Measurements from ENCODE around the gene DYNC1LI1. TPM values are rescaled to one million over a fixed set of nuclear protein-coding genes. Genes with fewer than 3 reads are reported as not detected.

DYNC1LI1 gene
- polyA plus RNA-seq, 1 experiment: 53.4 TPM

Small RNAs within 50 kb of the gene (small RNA-seq; reads per million reads assigned to genes)
- 3.0 reads per million, percentile 17 among the genes with 10 or more reads in this experiment for gene MIR548AY (ENCODE audit: insufficient read length, low read depth)

Other genes with a start within 250 kb of the DYNC1LI1 start
- gene CMTM7, start 179.0 kb downstream of the DYNC1LI1 start, polyA plus RNA-seq (2011; rRNA removed): 17.3 and 17.7 TPM in 2 replicates
- gene CMTM6, start 68.0 kb downstream of the DYNC1LI1 start, polyA plus RNA-seq (2011; rRNA removed): 59.6 and 76.3 TPM in 2 replicates
- gene CNOT10, start 114.3 kb upstream of the DYNC1LI1 start, polyA plus RNA-seq (2011; rRNA removed): 19.2 and 22.9 TPM in 2 replicates
- not detected in 2 replicates for gene TRIM71, start 247.1 kb upstream of the DYNC1LI1 start, polyA plus RNA-seq (2011; rRNA removed)

Data from AG04450 (cell line).